GM12878 (cell line): Measurements from ENCODE around the gene CACNB3. TPM values are rescaled to one million over a fixed set of nuclear protein-coding genes. Genes with fewer than 3 reads are reported as not detected.

ENCODE experiments used
- ATAC-seq: fragments of 200-7000 bp; cut with Tn5 transposase; 3 replicates; pipeline ENCODE4 v1.9.1; 2020; ENCODE audit warnings: mild to moderate bottlenecking, moderate library complexity
- BruUV-seq: library from RNA; stranded (reverse); fragments of 400-500 nt; replicated peaks from 2 replicates; lab custom pipeline; 2021; lab: Mats Ljungman, UMichigan
- CTCF ChIA-PET: fragments of 300-600 bp; sonication (Branson Sonifier 250); formaldehyde crosslinking; extraction: SDS; loops from one replicate; lab custom pipeline; 2021; ENCODE audit warnings: inconsistent platforms; lab: Yijun Ruan, JAX
- POLR2A ChIA-PET: fragments of 350-600 bp; formaldehyde crosslinking; extraction: SDS; loops from one replicate; lab custom pipeline; 2021; ENCODE audit warnings: inconsistent platforms; lab: Charles Lee
- RAD21 ChIA-PET: fragments of 300-600 bp; sonication (Branson Sonifier 250); formaldehyde crosslinking; loops from one replicate; lab custom pipeline; 2023; ENCODE audit warnings: antibody characterized with exemption; ENCODE audit not compliant: unreplicated experiment; lab: Charles Lee
- SMC1A ChIA-PET: fragments of 300-600 bp; sonication (Branson Sonifier 250); formaldehyde crosslinking; loops from one replicate; lab custom pipeline; 2023; ENCODE audit not compliant: unreplicated experiment, uncharacterized antibody; lab: Charles Lee
- DNase-seq: peaks from one replicate; pipeline ENCODE4 v3.0.0-alpha.2; 2011; ENCODE audit warnings: low read depth, low spot score
- FAIRE-seq: peaks from 3 replicates; lab custom pipeline; 2011; peaks lifted over from hg19 to GRCh38; lab: Jason Lieb, UNC
- H2AFZ ChIP-seq: 2 replicates; pipeline ENCODE4 v1.6.0; 2011; ENCODE audit warnings: low read depth, low read length, control low read depth; ENCODE audit not compliant: control insufficient read depth
- H3K27ac ChIP-seq: 2 replicates; pipeline ENCODE4 v1.5.1; 2011; ENCODE audit warnings: control low read depth; ENCODE audit not compliant: control insufficient read depth, insufficient read depth
- H3K27me3 ChIP-seq, 2 experiments: replicated peaks in 1 of 2; 2 replicates each; pipeline versions ENCODE4 v1.6.0 to v1.6.1; 2011; ENCODE audit warnings: low read length in 1 of 2; ENCODE audit not compliant: control insufficient read depth in 2 of 2, insufficient read depth in 2 of 2
- H3K36me3 ChIP-seq, 2 experiments: 2 replicates each; pipeline ENCODE4 v1.5.1; 2011; ENCODE audit warnings: low read length in 1 of 2; ENCODE audit not compliant: control insufficient read depth in 2 of 2, insufficient read depth in 2 of 2
- H3K4me1 ChIP-seq: 2 replicates; pipeline ENCODE4 v1.6.1; 2011; ENCODE audit warnings: mild to moderate bottlenecking, low read length, moderate library complexity, mixed read lengths; ENCODE audit not compliant: control insufficient read depth, insufficient read depth
- H3K4me2 ChIP-seq: 2 replicates; pipeline ENCODE4 v1.6.0; 2011; ENCODE audit warnings: control low read depth; ENCODE audit not compliant: control insufficient read depth, insufficient read depth
- H3K4me3 ChIP-seq: fragments of 200-600 bp; sonication (generic); 2 replicates; pipeline ENCODE4 v1.5.1; 2016
- H3K79me2 ChIP-seq: 2 replicates; pipeline ENCODE4 v1.6.0; 2011; ENCODE audit warnings: low read length; ENCODE audit not compliant: control insufficient read depth, insufficient read depth
- H3K9ac ChIP-seq: 2 replicates; pipeline ENCODE4 v1.8.0; 2011; ENCODE audit warnings: low read length, control low read depth, mixed read lengths; ENCODE audit not compliant: control insufficient read depth, insufficient read depth
- H3K9me3 ChIP-seq: replicated peaks from 3 replicates; pipeline ENCODE4 v1.5.1; 2011; ENCODE audit warnings: mild to moderate bottlenecking, low read length; ENCODE audit not compliant: control insufficient read depth, insufficient read depth
- H4K20me1 ChIP-seq: 2 replicates; pipeline ENCODE4 v1.6.0; 2011; ENCODE audit not compliant: control insufficient read depth, insufficient read depth
- GABPA ChIP-seq: IDR thresholded peaks from 2 replicates; pipeline ENCODE4 v1.6.1; 2014; ENCODE audit warnings: antibody characterized with exemption, low read depth, mild to moderate bottlenecking, inconsistent platforms
- GATAD2B ChIP-seq: fragments of 450-650 bp; conservative IDR thresholded peaks from 2 replicates; pipeline ENCODE4 v1.6.1; 2017; ENCODE audit warnings: low read depth, mild to moderate bottlenecking, moderate library complexity
- HCFC1 ChIP-seq: fragments of 150-350 bp; IDR thresholded peaks from 2 replicates; pipeline ENCODE4 v1.6.1; 2014; ENCODE audit warnings: low read length
- MEF2A ChIP-seq: IDR thresholded peaks from 2 replicates; pipeline ENCODE4 v1.6.1; 2011; ENCODE audit warnings: low read depth, mild to moderate bottlenecking, low read length, moderate library complexity; ENCODE audit not compliant: insufficient read depth
- SREBF1 ChIP-seq: IDR thresholded peaks from 2 replicates; pipeline ENCODE4 v1.6.1; 2012; ENCODE audit warnings: mild to moderate bottlenecking, low read length
- ZNF274 ChIP-seq: IDR thresholded peaks from one replicate; pipeline ENCODE4 v1.8.0; 2011; ENCODE audit not compliant: insufficient read length, insufficient read depth
- WGBS: methylation state at CpG from one replicate; pipeline ENCODE4 v1.1.6; 2016; ENCODE audit warnings: low lambda C conversion rate; ENCODE audit not compliant: insufficient replicate concordance, insufficient coverage; ENCODE audit errors: missing lambda C conversion rate; 5-methylcytosine and 5-hydroxymethylcytosine counted together
- in situ Hi-C: fragments of 300-500 bp; cut with MboI; formaldehyde crosslinking; loops from 9 replicates; pipeline ENCODE4 v1.14.3; 2018; ENCODE audit warnings: mixed read lengths
- intact Hi-C: fragments of 100-400 bp; cut with micrococcal nuclease; formaldehyde crosslinking; loops from one replicate; pipeline ENCODE4 v1.14.2; 2022; ENCODE audit not compliant: unreplicated experiment
- polyA plus RNA-seq, 11 experiments: library from polyadenylated mRNA; depleted of rRNA in 4 of 11; unstranded in 6 of 11; stranded (reverse) in 5 of 11; fragments of >200 nt; fragmentation: Nextera tagmentation in 4 of 11; fragmentation: Illumina TruSeq in 1 of 11; extraction: Ambion mirVana in 4 of 11; extraction: Trizol in 1 of 11; gene quantifications; 1 replicate in 1 of 11; 2 replicates in 10 of 11; pipeline versions ENCODE4 v1.2.1 to v1.2.3, GENCODE V29; 2011 to 2016; ENCODE audit warnings: inconsistent platforms in 2 of 11, missing spikeins in 2 of 11, low read depth in 1 of 11
- total RNA-seq, 4 experiments: library from RNA; depleted of rRNA in 3 of 4; stranded (reverse); fragments of >200 nt in 3 of 4; fragmentation: Illumina TruSeq in 1 of 4; extraction: Trizol in 1 of 4; gene quantifications; 2 replicates each; pipeline versions ENCODE4 v1.2.1 to v1.2.3, GENCODE V29; 2013 to 2021
- TF ChIP-seq, protein P1 (sequence below): IDR thresholded peaks from 2 replicates; pipeline ENCODE4 v1.6.1; 2011; ENCODE audit warnings: mild to moderate bottlenecking, low read depth, low read length, moderate library complexity; ENCODE audit not compliant: insufficient replicate concordance
- TF ChIP-seq, protein P2 (sequence below): fragments of 450-650 bp; IDR thresholded peaks from 2 replicates; pipeline ENCODE4 v1.6.1; 2017; ENCODE audit warnings: mild to moderate bottlenecking, moderate library complexity
- TF ChIP-seq, protein P3 (sequence below): IDR thresholded peaks from 2 replicates; pipeline ENCODE4 v1.6.1; 2012; ENCODE audit warnings: low read depth, low read length, improper control_type of control experiment
- TF ChIP-seq, protein P4 (sequence below): fragments of 450-650 bp; IDR thresholded peaks from 2 replicates; pipeline ENCODE4 v1.6.1; 2018; ENCODE audit warnings: mild to moderate bottlenecking, low read depth, moderate library complexity; ENCODE audit not compliant: partially characterized antibody
- TF ChIP-seq, protein P5 (sequence below): fragments of 150-350 bp; IDR thresholded peaks from 2 replicates; pipeline ENCODE4 v1.6.1; 2014; ENCODE audit warnings: mild to moderate bottlenecking, low read depth, low read length
- TF ChIP-seq, protein P6 (sequence below): IDR thresholded peaks from 2 replicates; pipeline ENCODE4 v1.6.1; 2011; ENCODE audit warnings: low read depth, low read length, improper control_type of control experiment, borderline replicate concordance

CACNB3 gene
- total and polyA plus RNA-seq, 10 of the 15 experiments (the other 5 are each of a cell fraction or from before 2014, with no cell fraction given) = 0.78 to 5.0 (median 1.7) TPM

DNA sequence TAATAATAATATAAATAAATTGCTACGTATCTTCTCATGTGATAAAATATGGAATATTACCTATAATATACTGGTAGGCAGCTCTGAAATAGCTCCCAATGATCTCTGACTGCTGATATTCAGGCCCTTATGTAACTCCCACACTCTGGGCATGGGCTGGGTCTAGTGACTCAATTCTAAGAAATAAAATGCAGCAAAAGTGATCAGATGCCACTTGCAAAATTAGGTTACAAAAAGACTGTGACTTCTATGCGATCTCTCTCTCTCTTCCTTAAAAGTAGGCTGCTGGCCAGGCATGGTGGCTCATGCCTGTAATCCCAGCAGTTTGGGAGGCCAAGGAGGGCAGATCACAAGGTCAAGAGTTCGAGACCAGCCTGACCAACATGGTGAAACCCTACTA lies 10.3 kb upstream of the CACNB3 start:
- ChIA-PET SMC1A (no interaction called here), CTCF (interaction anchor here (1.3 to 4.9 kb wide), 2 partner anchors 9 to 13 kb away, joined by 4 to 21 read pairs; no protein-coding TSS in a partner anchor), RAD21 (no interaction called here), POLR2A (no interaction called here)
- BruUV-seq = no TSS peak
- FAIRE-seq (no peak), DNase-seq (no peak), ATAC-seq (no peak)
- Histone ChIP-seq H2AFZ (no peak overlapping the region), H4K20me1 (no peaks in the 10 kb centered on the region), H3K27me3 (no peaks in the 10 kb centered on the region; a peak in 1 of 4 replicates), H3K4me2 (no peak overlapping the region), H3K79me2 (no peaks in the 10 kb centered on the region), H3K9me3 (no peaks in the 10 kb centered on the region), H3K4me3 (no peak overlapping the region), H3K27ac (no peak overlapping the region), H3K4me1 (no peaks in the 10 kb centered on the region), H3K9ac (no peak overlapping the region), H3K36me3 (no peaks in the 10 kb centered on the region)
- in situ Hi-C loops (no loop called here), intact Hi-C loops (no loop called here)
- TF ChIP-seq SREBF1 = no peak
- TF ChIP-seq GABPA = no peak
- TF ChIP-seq, protein P1, sequence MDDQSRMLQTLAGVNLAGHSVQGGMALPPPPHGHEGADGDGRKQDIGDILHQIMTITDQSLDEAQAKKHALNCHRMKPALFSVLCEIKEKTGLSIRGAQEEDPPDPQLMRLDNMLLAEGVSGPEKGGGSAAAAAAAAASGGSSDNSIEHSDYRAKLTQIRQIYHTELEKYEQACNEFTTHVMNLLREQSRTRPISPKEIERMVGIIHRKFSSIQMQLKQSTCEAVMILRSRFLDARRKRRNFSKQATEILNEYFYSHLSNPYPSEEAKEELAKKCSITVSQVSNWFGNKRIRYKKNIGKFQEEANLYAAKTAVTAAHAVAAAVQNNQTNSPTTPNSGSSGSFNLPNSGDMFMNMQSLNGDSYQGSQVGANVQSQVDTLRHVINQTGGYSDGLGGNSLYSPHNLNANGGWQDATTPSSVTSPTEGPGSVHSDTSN = no peak
- TF ChIP-seq, protein P2, sequence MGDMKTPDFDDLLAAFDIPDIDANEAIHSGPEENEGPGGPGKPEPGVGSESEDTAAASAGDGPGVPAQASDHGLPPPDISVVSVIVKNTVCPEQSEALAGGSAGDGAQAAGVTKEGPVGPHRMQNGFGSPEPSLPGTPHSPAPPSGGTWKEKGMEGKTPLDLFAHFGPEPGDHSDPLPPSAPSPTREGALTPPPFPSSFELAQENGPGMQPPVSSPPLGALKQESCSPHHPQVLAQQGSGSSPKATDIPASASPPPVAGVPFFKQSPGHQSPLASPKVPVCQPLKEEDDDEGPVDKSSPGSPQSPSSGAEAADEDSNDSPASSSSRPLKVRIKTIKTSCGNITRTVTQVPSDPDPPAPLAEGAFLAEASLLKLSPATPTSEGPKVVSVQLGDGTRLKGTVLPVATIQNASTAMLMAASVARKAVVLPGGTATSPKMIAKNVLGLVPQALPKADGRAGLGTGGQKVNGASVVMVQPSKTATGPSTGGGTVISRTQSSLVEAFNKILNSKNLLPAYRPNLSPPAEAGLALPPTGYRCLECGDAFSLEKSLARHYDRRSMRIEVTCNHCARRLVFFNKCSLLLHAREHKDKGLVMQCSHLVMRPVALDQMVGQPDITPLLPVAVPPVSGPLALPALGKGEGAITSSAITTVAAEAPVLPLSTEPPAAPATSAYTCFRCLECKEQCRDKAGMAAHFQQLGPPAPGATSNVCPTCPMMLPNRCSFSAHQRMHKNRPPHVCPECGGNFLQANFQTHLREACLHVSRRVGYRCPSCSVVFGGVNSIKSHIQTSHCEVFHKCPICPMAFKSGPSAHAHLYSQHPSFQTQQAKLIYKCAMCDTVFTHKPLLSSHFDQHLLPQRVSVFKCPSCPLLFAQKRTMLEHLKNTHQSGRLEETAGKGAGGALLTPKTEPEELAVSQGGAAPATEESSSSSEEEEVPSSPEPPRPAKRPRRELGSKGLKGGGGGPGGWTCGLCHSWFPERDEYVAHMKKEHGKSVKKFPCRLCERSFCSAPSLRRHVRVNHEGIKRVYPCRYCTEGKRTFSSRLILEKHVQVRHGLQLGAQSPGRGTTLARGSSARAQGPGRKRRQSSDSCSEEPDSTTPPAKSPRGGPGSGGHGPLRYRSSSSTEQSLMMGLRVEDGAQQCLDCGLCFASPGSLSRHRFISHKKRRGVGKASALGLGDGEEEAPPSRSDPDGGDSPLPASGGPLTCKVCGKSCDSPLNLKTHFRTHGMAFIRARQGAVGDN = no peak
- TF ChIP-seq MEF2A = no peak
- no peak for TF ChIP-seq ZNF274
- no peak for TF ChIP-seq GATAD2B
- no peak for TF ChIP-seq HCFC1
- TF ChIP-seq, protein P3, sequence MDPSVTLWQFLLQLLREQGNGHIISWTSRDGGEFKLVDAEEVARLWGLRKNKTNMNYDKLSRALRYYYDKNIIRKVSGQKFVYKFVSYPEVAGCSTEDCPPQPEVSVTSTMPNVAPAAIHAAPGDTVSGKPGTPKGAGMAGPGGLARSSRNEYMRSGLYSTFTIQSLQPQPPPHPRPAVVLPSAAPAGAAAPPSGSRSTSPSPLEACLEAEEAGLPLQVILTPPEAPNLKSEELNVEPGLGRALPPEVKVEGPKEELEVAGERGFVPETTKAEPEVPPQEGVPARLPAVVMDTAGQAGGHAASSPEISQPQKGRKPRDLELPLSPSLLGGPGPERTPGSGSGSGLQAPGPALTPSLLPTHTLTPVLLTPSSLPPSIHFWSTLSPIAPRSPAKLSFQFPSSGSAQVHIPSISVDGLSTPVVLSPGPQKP = no peak
- TF ChIP-seq, protein P4, sequence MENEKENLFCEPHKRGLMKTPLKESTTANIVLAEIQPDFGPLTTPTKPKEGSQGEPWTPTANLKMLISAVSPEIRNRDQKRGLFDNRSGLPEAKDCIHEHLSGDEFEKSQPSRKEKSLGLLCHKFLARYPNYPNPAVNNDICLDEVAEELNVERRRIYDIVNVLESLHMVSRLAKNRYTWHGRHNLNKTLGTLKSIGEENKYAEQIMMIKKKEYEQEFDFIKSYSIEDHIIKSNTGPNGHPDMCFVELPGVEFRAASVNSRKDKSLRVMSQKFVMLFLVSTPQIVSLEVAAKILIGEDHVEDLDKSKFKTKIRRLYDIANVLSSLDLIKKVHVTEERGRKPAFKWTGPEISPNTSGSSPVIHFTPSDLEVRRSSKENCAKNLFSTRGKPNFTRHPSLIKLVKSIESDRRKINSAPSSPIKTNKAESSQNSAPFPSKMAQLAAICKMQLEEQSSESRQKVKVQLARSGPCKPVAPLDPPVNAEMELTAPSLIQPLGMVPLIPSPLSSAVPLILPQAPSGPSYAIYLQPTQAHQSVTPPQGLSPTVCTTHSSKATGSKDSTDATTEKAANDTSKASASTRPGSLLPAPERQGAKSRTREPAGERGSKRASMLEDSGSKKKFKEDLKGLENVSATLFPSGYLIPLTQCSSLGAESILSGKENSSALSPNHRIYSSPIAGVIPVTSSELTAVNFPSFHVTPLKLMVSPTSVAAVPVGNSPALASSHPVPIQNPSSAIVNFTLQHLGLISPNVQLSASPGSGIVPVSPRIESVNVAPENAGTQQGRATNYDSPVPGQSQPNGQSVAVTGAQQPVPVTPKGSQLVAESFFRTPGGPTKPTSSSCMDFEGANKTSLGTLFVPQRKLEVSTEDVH = no peak
- TF ChIP-seq, protein P5, sequence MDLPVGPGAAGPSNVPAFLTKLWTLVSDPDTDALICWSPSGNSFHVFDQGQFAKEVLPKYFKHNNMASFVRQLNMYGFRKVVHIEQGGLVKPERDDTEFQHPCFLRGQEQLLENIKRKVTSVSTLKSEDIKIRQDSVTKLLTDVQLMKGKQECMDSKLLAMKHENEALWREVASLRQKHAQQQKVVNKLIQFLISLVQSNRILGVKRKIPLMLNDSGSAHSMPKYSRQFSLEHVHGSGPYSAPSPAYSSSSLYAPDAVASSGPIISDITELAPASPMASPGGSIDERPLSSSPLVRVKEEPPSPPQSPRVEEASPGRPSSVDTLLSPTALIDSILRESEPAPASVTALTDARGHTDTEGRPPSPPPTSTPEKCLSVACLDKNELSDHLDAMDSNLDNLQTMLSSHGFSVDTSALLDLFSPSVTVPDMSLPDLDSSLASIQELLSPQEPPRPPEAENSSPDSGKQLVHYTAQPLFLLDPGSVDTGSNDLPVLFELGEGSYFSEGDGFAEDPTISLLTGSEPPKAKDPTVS = no peak
- TF ChIP-seq, protein P6, sequence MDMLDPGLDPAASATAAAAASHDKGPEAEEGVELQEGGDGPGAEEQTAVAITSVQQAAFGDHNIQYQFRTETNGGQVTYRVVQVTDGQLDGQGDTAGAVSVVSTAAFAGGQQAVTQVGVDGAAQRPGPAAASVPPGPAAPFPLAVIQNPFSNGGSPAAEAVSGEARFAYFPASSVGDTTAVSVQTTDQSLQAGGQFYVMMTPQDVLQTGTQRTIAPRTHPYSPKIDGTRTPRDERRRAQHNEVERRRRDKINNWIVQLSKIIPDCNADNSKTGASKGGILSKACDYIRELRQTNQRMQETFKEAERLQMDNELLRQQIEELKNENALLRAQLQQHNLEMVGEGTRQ = no peak
- WGBS = 34% methylated on average over 3 of the region's 3 CpGs
